ENCODE data around the gene RSRC1.

The RSRC1 gene

DNA sequence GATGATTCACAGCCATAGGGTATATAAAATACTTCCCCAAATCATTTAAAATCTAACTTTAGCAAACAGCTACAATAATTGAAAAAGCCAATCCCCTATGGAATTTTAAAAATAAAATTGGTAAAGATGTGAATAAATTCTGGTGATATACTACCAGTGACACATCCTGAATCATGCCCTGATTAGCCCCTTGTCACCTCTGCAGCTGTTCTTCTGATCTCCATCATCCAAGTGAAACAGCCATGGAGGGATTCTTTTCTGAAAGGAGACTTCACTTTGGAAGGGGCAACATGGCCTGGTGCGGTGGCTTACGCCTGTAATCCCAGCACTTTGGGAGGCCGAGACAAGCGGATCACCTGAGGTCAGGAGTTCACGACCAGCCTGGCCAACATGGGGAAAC is 345.5 kb downstream of the RSRC1 start:
- Histone ChIP-seq H3K4me3 (no peak overlapping the region), H3K27ac (no peak overlapping the region)
- TF ChIP-seq, protein P1, sequence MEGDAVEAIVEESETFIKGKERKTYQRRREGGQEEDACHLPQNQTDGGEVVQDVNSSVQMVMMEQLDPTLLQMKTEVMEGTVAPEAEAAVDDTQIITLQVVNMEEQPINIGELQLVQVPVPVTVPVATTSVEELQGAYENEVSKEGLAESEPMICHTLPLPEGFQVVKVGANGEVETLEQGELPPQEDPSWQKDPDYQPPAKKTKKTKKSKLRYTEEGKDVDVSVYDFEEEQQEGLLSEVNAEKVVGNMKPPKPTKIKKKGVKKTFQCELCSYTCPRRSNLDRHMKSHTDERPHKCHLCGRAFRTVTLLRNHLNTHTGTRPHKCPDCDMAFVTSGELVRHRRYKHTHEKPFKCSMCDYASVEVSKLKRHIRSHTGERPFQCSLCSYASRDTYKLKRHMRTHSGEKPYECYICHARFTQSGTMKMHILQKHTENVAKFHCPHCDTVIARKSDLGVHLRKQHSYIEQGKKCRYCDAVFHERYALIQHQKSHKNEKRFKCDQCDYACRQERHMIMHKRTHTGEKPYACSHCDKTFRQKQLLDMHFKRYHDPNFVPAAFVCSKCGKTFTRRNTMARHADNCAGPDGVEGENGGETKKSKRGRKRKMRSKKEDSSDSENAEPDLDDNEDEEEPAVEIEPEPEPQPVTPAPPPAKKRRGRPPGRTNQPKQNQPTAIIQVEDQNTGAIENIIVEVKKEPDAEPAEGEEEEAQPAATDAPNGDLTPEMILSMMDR (IDR thresholded peaks at IDR 0.05), result no peak
- DNase-seq (ENCODE audit: low spot score), result no peak

DNA sequence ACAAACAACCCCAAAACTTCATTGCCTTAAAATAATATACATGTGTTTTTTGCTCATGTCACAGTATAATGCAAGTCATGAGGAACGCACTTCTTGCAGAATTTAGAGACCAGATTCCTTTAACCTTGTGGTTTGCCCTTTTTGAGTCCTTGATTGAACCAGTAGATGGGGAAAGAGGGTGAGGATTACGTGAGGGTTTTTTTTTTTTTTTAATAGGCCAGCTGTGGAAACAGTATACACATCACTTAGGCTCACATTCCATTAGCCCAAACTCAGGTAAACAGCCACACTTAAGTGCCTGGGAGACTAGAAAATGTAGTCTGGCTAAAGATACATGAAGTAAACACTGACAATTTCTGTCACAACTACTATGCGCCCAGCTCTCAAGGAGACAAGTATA is 346.2 kb downstream of the RSRC1 start:
- H3K4me3 ChIP-seq, result no peak overlapping the region
- no peak for DNase-seq (ENCODE audit: low spot score)
- TF ChIP-seq, protein P1 (IDR thresholded peaks at IDR 0.05), result no peak
- H3K27ac ChIP-seq, result no peak overlapping the region

DNA sequence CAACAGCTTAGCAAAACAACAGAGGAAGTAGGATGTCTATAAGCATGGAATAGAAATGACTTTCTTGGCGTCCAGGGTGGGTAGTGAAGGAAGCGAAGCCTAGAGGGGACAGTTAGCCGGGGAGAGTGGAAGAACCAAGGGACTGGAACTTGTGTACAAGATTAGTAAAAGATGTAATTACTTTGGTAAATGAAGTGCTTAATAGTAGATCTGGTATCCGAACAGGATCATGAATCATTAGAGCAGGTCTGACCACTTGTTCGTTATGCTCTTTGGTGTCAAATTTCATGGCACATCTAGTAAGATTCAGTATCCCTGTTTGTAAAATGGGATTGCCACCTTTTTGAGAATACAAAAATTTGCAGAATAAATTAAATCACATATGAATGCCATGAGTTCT is 348.6 kb downstream of the RSRC1 start:
- no peak overlapping the region for H3K27ac ChIP-seq
- TF ChIP-seq, protein P1 (IDR thresholded peaks at IDR 0.05), result no peak
- no peak for DNase-seq (ENCODE audit: low spot score)
- no peak overlapping the region for H3K4me3 ChIP-seq

DNA sequence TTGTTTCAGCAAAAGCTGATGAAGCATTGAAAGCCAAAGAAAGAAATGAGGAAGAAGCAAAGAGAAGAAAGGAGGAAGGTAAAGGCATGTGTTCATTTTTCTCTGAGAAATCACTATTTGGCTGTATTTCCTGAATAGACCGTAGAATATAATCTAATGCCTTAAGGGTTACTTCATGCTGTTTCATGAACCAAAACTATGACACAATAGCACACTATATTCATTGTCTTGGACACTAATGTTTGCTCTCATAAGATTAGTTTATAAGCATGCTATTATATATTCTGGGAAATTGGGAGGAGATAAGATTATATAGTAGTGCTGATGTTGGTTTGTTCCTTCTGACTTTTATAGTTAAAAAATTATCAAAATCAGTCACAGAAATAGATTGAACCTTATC is 351.0 kb downstream of the RSRC1 start:
- TF ChIP-seq, protein P1 (IDR thresholded peaks at IDR 0.05), result no peak
- no peak for DNase-seq (ENCODE audit: low spot score)
- no peak overlapping the region for H3K27ac ChIP-seq
- no peak overlapping the region for H3K4me3 ChIP-seq

DNA sequence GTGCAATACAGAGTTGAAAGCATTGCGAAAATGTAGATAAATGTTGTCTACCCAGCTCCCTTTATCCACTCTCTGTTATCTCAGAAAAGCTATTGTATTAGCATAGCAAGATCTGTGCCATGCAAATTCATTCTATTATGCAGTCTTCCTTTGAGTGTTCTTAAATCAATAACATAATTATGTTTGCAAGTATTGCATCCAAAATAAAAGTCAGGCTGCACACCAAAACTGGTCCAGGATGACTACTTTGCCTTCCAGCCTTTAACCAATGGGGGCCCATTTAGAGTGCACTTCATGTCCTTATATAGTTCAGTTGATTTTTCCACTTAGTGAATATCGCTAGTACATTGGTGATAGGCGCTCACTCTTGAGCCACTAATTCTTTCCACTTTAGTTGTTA is 353.7 kb downstream of the RSRC1 start:
- Histone ChIP-seq H3K4me3 (no peak overlapping the region), H3K27ac (no peak overlapping the region)
- TF ChIP-seq, protein P1 (IDR thresholded peaks at IDR 0.05), result no peak
- DNase-seq (ENCODE audit: low spot score), result no peak

DNA sequence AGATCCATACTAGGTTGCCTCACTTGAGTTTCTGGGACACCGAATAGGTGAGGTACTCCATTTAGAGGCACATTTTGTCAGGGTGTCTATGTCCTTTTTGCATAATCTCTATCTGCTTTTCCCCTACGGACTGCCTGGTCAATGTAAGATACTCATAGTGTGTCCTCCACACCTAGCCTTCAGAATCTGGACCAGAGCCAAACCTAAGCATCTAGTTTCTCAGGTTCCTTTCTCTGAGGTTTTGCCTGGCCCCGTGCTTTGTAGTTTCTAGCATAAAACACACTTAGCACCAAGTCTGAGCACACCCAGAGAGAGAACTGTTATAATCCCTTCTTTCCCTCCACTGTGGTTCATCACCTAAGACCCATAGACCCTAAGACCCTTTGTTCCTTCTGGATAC is 355.2 kb downstream of the RSRC1 start:
- H3K27ac ChIP-seq, result no peak overlapping the region
- no peak for DNase-seq (ENCODE audit: low spot score)
- H3K4me3 ChIP-seq, result no peak overlapping the region
- TF ChIP-seq, protein P1 (IDR thresholded peaks at IDR 0.05), result no peak

DNA sequence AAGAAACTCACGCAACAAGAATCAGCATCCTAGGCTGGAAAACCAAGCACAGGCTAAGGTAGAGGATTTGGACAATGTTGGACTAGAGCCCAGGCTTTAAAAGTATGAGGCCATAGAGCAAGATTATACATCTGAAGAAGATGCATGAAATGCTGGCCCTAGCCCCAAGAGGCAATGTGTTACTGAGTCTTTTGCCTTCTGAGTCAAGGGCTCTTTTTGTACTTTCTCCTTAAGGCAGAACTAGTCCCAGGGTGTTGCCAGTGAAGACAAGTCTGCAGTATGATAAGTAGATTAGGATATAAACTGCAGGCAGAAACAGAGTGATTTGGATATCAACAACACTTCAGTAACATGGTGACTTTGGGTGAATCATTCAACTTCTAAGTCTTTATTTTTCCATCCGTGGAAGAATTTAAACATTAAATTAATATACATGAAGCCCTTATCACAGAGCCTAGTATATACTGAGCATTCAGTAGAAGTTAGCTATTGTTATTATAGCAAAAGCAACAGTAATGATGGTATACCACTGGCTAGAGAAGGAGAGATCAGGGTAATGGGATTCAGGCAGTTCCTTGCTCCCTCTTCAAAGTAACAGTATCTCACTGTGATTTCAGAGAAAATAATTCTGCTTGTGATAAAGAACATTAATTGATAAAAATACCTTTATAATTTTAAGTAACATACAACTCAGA is 361.2 kb downstream of the RSRC1 start:
- no peak for DNase-seq (ENCODE audit: low spot score)
- Histone ChIP-seq H3K4me3 (no peak overlapping the region), H3K27ac (no peak overlapping the region)
- TF ChIP-seq, protein P1 (IDR thresholded peaks at IDR 0.05), result no peak
